AG09319 (cell line): Measurements from ENCODE around the gene UBL3.

ENCODE experiments used
- DNase-seq: peaks from one replicate; pipeline ENCODE4 v3.0.0-alpha.2; 2010; ENCODE audit warnings: low read depth; ENCODE audit errors: extremely low read depth
- TF ChIP-seq, protein P1 (sequence below): IDR thresholded peaks from 2 replicates; pipeline ENCODE4 v1.5.1; 2011; ENCODE audit warnings: low read depth, mild to moderate bottlenecking, inconsistent platforms, low read length, moderate library complexity

UBL3 gene

DNA sequence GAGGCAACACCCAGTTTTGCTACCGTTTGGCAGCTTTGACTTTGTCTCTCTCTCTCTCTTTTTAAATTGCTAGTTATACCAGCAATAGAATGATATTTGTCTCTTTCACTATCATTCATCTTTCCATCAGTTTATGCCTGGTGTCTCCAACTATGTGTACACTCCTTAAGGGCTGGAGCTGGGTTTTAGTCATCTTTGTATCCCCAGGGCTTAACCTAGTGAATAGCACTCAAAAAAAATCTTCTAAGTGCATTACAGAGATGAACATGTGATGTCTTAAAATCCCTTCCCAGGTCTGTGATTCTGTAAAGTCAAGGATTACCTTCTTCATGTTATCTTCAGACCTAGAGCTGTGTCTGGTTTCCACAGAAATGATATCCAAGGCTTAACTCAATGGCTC lies 7.8 kb upstream of the UBL3 start:
- no peak for DNase-seq
- TF ChIP-seq, protein P1, sequence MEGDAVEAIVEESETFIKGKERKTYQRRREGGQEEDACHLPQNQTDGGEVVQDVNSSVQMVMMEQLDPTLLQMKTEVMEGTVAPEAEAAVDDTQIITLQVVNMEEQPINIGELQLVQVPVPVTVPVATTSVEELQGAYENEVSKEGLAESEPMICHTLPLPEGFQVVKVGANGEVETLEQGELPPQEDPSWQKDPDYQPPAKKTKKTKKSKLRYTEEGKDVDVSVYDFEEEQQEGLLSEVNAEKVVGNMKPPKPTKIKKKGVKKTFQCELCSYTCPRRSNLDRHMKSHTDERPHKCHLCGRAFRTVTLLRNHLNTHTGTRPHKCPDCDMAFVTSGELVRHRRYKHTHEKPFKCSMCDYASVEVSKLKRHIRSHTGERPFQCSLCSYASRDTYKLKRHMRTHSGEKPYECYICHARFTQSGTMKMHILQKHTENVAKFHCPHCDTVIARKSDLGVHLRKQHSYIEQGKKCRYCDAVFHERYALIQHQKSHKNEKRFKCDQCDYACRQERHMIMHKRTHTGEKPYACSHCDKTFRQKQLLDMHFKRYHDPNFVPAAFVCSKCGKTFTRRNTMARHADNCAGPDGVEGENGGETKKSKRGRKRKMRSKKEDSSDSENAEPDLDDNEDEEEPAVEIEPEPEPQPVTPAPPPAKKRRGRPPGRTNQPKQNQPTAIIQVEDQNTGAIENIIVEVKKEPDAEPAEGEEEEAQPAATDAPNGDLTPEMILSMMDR, result no peak

DNA sequence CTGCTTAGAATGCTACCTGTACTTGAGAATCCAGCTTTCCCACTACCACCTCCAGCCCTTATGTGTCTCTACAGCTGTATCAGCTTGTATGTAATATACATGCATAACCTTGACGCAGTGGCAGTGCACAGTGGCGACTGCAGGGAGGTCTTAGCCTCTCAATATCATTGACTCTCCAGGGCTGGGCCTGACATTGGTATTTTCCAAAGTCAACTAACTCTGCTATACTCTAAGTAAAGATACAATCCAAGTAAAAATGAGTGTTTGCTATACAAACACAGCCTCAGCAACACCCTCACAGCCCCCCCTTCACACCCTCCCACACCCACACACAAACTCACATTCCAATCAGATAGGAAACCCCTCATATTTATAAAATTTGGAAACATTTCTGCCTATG lies 6.7 kb upstream of the UBL3 start:
- no peak for DNase-seq
- TF ChIP-seq, protein P1, result no peak

DNA sequence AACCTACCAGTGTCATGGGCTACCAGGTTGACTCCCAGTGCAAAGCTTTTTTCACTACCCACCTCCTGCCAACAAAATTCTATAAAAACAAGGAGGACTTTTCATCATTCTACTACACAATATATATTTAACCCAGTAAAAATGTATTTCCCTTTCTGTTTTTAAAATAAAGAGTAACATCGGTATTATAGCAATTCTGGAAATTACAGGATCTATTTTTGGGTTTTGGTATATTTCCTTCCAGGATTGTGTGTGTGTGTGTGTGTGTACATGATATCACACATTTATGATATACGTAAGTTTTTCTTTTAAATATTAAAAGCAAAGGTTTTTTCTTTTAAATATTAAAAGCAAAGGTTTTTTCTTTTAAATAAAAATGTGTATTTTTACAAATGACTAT lies 6.0 kb upstream of the UBL3 start:
- DNase-seq, result no peak
- TF ChIP-seq, protein P1, result no peak

DNA sequence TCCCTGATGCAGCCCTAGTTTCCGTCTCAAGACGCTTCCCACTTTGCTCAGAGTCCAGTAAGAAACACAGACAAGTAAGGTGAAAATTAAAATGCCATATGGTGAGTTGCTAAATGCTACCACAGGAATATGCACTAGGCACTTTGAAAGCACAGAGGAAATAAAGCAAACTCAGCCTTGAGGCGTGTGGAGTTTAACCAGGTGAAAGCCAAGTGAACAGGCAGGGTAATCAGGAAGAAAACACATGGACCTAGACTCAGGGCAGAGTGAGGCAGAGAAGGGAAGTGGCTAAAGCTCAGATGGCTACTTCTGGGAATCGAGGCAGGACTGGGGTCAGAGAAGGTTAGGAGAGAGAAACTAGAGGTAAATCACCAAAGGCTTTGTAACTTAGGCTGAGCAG lies 5.4 kb upstream of the UBL3 start:
- no peak for DNase-seq
- TF ChIP-seq, protein P1, result no peak

DNA sequence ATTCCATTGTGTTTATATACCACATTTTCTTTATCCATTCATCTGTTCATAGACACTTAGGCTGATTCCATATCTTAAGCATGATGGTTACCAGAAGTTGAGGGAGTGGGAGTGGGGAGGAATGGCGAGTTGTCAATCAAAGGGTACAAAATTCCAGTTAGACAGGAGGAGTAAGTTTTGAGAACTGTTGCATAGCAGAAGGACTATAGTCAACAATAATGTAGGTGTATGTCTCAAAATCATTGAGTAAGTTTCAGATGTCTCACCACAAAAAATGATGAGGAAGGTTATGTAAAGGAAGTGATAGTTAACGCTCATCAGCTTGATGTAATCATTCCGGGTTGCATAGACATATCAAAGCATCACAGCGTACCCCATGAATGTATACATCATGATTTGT lies 4.6 kb upstream of the UBL3 start:
- TF ChIP-seq, protein P1, result no peak

DNA sequence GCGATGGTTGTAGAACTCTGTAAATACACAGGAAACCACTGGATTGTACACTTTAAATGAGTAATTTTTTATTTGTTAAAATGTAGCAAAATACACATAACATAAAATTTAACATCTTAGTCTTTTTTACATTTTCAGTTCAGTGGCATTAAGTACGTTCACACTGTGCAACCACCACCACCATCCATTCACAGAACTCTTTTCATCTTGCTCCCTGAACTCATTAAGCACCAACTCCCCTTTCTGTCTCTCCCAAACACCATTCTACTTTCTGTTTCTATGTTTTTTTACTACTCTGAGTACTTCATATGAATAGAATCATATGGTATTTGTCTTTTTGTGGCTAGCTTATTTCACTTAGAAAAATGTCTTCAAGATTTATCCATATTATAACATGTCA lies 2.7 kb upstream of the UBL3 start:
- TF ChIP-seq, protein P1, result no peak
- DNase-seq, result no peak

More for the DNA sequence above, 4.6 kb upstream of the UBL3 start:
- DNase-seq, result no peak

DNA sequence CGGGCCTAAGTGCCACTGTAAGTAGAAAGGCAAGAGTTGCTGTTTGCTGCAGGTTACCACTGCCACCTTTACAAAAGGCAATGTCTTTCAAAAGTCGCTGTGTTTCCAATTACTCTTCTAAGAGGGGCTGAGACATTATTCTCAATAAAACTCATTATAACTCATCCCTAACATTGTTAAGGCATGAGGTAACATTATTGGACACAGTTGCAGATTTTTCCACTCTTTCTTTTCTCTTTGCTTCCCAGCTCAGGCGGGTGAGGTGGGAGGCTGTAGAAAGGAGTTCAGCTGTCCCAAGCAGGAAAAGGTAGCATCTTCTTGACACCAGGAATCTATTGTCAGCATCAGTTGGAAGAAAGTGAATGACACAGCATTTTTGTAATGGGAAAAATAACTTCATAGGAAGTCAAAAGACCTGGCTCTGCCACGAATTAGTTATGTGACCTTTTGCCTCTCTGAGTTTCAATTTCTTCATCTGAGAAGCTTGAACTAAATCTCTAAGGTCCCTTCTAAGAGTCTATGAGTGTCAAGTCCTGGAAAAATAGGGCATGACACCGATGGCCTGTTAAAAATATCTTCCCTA lies 2.1 kb upstream of the UBL3 start:
- DNase-seq, result no peak
- TF ChIP-seq, protein P1, result no peak
